Osteoblast (primary cell): Measurements from ENCODE around the gene CRLF1. TPM values are rescaled to one million over a fixed set of nuclear protein-coding genes. Genes with fewer than 3 reads are reported as not detected.
A peak's percentile ranks its signal among the peaks of the same experiment; 100 is the strongest.

Experiments
- DNase-seq: peaks from one replicate; pipeline ENCODE4 v3.0.0; 2011; ENCODE audit warnings: low spot score, mixed read lengths; ENCODE audit not compliant: insufficient read length; ENCODE audit errors: missing footprints
- H2AFZ ChIP-seq: 2 replicates; pipeline ENCODE4 v1.6.0; 2011; ENCODE audit warnings: mild to moderate bottlenecking, low read length
- H3K27ac ChIP-seq: 2 replicates; pipeline ENCODE4 v1.5.1; 2011; ENCODE audit warnings: mild to moderate bottlenecking, low read depth, low read length, moderate library complexity
- H3K27me3 ChIP-seq: 2 replicates; pipeline ENCODE4 v1.6.0; 2012; ENCODE audit warnings: mild to moderate bottlenecking, control low read depth, inconsistent platforms, low read length, moderate library complexity; ENCODE audit not compliant: insufficient read depth
- H3K36me3 ChIP-seq: 2 replicates; pipeline ENCODE4 v1.5.1; 2011; ENCODE audit warnings: mild to moderate bottlenecking, low read length, control low read depth, moderate library complexity; ENCODE audit not compliant: insufficient read depth
- H3K4me1 ChIP-seq: 2 replicates; pipeline ENCODE4 v1.5.1; 2011; ENCODE audit warnings: mild to moderate bottlenecking, low read length, control low read depth, moderate library complexity; ENCODE audit not compliant: insufficient read depth
- H3K4me2 ChIP-seq: 2 replicates; pipeline ENCODE4 v1.6.0; 2011; ENCODE audit warnings: mild to moderate bottlenecking, low read length; ENCODE audit not compliant: insufficient read depth
- H3K4me3 ChIP-seq: fragments of 200-600 bp; sonication (generic); 3 replicates; pipeline ENCODE4 v1.5.1; 2012; ENCODE audit warnings: mild to moderate bottlenecking, low read length, inconsistent platforms; ENCODE audit not compliant: insufficient read depth
- H3K79me2 ChIP-seq: 2 replicates; pipeline ENCODE4 v1.6.0; 2012; ENCODE audit warnings: mild to moderate bottlenecking, low read length, control low read depth, inconsistent platforms; ENCODE audit not compliant: insufficient read depth
- H3K9me3 ChIP-seq: 2 replicates; pipeline ENCODE4 v1.5.1; 2011; ENCODE audit warnings: low read depth, low read length, control low read depth
- H4K20me1 ChIP-seq: 2 replicates; pipeline ENCODE4 v1.6.0; 2012; ENCODE audit warnings: mild to moderate bottlenecking, low read length, control low read depth; ENCODE audit not compliant: insufficient read depth
- total RNA-seq: library from RNA; depleted of rRNA; stranded (reverse); fragments of >200 nt; gene quantifications from 2 replicates; pipeline ENCODE4 v1.2.3, GENCODE V29; 2012
- TF ChIP-seq, protein P1 (sequence below): IDR thresholded peaks from 2 replicates; pipeline ENCODE4 v1.5.1; 2011; ENCODE audit warnings: mild to moderate bottlenecking, low read depth, low read length, moderate library complexity; ENCODE audit errors: extremely low read depth

CRLF1 gene, protein sequence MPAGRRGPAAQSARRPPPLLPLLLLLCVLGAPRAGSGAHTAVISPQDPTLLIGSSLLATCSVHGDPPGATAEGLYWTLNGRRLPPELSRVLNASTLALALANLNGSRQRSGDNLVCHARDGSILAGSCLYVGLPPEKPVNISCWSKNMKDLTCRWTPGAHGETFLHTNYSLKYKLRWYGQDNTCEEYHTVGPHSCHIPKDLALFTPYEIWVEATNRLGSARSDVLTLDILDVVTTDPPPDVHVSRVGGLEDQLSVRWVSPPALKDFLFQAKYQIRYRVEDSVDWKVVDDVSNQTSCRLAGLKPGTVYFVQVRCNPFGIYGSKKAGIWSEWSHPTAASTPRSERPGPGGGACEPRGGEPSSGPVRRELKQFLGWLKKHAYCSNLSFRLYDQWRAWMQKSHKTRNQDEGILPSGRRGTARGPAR
- total RNA-seq = 6.9 and 15.9 TPM in 2 replicates

DNA sequence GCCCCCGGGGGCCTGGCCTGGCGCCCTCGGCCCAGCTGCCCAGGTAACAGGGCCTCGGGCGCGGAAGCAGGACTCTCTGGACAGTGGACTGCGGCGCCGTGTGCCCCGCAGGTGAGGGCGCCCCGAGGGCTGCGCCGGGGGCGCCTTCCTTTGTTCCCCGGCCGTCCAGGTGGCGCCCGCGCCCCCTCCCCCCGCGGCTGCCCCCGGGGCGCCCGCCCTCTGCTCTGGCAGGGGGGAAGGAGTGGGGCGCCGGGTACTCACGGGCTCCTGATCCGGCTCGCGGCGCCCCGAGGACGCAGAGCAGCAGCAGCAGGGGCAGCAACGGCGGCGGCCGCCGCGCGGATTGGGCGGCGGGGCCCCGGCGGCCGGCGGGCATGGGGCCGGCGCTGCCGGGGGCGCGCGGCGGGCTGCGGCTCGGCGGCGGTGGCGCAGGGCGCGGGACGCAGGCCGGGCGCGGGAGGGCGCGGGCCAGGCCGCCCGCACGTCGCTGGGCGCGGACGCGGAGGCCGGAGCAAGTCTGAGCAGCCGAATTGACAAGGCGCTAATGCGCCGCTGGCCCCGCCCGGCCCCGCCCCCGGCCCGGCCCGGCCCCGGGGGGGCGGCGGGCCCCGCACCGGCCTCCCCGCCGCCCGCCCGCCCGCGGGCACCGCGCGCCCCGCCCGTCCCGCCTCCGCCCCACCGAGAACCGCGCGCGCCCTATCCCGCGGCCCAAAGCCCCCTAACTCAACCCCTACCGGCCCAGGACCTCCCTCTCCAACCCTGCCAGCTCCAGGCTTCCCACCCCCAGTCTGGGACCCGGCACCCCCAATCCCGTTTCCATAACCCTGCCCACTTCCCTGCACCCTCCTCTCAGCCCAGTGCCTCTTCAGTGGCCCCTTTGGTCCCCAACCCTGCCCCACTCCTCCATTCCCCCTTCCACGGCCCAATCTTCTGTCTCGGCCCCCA, at the start of gene CRLF1:
CRLF1 (minus strand) TSS at position 519 of the 945 bp plus-strand sequence; CDS start at position 376, 143 bp downstream.
- Histone ChIP-seq H2AFZ (no peak within 1 kb of the TSS), H3K79me2 (no peaks in the 10 kb centered on the region), H3K36me3 (no peaks in the 10 kb centered on the region), H3K4me1 (no peaks in the 10 kb centered on the region), H3K4me2 (peak within 1 kb of the TSS; percentile 58), H3K9me3 (no peaks in the 10 kb centered on the region), H4K20me1 (no peaks in the 10 kb centered on the region), H3K4me3 (peak within 1 kb of the TSS; percentile 57), H3K27me3 (peaks cover 46% of the 10 kb centered on the region), H3K27ac (no peak within 1 kb of the TSS)
- TF ChIP-seq, protein P1, sequence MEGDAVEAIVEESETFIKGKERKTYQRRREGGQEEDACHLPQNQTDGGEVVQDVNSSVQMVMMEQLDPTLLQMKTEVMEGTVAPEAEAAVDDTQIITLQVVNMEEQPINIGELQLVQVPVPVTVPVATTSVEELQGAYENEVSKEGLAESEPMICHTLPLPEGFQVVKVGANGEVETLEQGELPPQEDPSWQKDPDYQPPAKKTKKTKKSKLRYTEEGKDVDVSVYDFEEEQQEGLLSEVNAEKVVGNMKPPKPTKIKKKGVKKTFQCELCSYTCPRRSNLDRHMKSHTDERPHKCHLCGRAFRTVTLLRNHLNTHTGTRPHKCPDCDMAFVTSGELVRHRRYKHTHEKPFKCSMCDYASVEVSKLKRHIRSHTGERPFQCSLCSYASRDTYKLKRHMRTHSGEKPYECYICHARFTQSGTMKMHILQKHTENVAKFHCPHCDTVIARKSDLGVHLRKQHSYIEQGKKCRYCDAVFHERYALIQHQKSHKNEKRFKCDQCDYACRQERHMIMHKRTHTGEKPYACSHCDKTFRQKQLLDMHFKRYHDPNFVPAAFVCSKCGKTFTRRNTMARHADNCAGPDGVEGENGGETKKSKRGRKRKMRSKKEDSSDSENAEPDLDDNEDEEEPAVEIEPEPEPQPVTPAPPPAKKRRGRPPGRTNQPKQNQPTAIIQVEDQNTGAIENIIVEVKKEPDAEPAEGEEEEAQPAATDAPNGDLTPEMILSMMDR = no peak
- peak; percentile 87 for DNase-seq

GRCh38 chr19:18655173-18655844, 48.7 kb upstream of the CRLF1 start:
- Histone ChIP-seq H3K4me1 (peaks cover 51% of the 10 kb centered on the region), H2AFZ (no peak overlapping the region), H3K27ac (no peak overlapping the region), H3K4me3 (no peak overlapping the region), H3K36me3 (no peaks in the 10 kb centered on the region), H3K9me3 (no peaks in the 10 kb centered on the region), H3K27me3 (no peaks in the 10 kb centered on the region), H4K20me1 (no peaks in the 10 kb centered on the region), H3K4me2 (no peak overlapping the region), H3K79me2 (peaks cover 44% of the 10 kb centered on the region)
- DNase-seq = peak; percentile 47
- TF ChIP-seq, protein P1 = no peak

GRCh38 chr19:18654469-18654868, 47.9 kb upstream of the CRLF1 start:
- Histone ChIP-seq H3K4me3 (no peak overlapping the region), H3K36me3 (no peaks in the 10 kb centered on the region), H4K20me1 (no peaks in the 10 kb centered on the region), H3K4me2 (no peak overlapping the region), H2AFZ (no peak overlapping the region), H3K79me2 (peaks cover 44% of the 10 kb centered on the region), H3K27ac (no peak overlapping the region), H3K9me3 (no peaks in the 10 kb centered on the region), H3K4me1 (peaks cover 51% of the 10 kb centered on the region), H3K27me3 (no peaks in the 10 kb centered on the region)
- DNase-seq = peak; percentile 2
- TF ChIP-seq, protein P1 = no peak
